Measurements from ENCODE around the gene SPPL3.
A peak's percentile ranks its signal among the peaks of the same experiment; 100 is the strongest.
"Not testable (repeated sequence)": the region's sequence is repeated elsewhere in the genome, so short reads cannot be mapped to it uniquely, and the experiment has no call there.

Gene SPPL3

DNA sequence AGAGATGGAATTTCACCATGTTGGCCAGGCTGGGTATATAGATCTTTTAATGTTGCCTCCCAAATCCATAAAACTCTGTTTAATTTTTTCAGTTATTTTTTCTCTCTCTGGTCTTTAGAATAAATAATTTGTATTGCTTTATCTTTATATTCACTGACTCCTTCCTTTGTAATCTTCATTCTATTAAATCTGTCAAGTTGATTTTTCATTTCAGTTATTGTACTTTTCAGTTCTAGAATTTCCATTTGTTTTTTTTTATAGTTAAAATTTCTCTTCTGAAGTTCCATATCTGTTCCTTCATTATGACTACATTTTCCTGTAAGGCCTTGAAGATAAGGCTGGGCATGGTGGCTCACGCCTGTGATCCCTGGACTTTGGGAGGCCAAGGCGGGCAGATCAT, 13.6 kb upstream of the SPPL3 start:
- DNase-seq (ENCODE audit: low read depth), result no peak

DNA sequence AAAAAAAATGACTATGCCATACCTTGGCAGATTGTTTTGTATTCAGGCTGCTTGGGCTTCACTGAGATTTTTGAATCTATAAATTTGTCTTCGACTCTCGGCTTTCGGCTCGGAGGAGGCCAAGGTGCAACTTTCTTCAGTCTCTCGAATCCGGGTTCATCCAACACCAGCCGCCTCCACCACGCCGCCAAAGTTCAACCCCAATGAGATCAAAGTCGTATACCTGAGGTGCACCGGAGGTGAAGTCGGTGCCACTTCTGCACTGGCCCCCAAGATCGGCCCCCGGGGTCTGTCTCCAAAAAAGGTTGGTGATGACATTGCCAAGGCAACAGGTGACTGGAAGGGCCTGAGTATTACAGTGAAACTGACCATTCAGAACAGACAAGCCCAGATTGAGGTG, 12.4 kb upstream of the SPPL3 start:
- DNase-seq (ENCODE audit: low read depth), result no peak

DNA sequence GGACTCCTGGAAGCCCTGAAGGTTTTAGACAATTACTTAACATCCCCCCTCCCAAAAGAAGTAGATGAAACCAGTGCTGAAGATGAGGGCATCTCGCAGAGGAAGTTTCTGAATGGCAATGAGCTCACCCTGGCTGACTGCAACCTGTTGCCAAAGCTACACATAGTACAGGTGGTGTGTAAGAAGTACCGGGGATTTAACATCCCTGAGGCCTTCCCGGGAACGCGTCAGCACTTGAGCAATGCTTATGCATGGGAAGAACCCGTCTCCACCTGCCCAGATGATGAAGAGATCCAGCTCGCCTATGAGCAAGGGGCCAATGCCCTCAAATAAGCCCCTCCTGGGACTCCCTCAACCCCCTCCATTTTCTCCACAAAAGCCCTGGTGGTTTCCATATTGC, 10.6 kb upstream of the SPPL3 start:
- no peak for DNase-seq (ENCODE audit: low read depth)

DNA sequence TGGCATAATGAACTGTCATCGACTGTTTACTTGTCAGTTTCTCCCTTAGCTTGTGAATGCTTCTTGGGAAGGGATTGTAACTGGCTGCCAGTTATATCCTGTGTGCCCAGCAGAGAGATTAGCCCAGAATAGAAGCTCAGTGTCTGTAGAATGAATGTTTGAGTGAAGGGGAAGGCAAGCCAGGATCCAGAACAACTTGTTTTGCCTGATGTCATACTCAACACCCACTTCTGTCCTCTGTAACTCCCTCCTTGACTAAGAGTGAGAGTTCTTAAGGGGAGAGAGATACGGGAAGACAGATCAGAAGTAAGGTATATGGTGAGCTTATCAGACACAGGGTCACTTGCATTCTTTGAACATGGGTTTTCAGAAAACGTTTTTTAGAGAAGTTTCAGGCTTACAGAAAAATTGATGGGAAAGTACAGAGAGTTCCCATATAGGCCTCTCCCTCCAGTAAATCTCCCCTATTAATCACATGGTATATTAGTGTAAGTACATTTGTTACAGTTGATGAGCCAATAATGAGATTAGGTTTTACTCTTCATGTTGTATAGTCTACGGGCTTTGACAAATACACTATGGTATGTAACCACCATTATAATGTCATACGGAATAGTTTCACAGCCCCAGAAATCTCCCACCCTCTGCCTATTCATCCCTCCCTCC, 5.6 kb upstream of the SPPL3 start:
- DNase-seq (ENCODE audit: low read depth), result no peak

DNA sequence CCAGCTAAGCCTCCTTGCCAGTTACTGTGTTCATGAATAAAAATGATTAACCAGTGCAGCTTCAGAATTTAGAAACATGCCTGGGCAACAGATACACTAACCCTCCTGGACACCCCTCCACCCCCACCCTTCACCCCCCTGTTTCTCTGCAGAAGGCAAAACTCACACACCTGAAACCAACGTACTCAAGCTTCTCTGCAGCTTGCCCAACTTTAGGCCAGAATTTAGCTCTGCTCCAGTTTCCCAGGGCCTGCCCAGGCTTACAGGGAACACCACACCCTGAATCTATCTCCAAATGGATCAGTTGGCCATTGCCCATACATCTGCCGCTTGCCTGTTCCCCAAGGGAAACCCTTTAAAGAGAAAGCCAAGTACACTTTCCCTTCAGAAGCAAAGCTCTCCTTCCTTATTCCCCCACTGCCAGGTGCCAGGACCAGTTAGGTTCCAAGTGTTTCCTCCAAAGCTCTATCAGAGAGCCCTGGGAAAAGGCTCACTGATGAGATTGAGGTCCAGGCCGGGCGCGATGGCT, 1.8 kb upstream of the SPPL3 start:
- no peak for DNase-seq (ENCODE audit: low read depth)

DNA sequence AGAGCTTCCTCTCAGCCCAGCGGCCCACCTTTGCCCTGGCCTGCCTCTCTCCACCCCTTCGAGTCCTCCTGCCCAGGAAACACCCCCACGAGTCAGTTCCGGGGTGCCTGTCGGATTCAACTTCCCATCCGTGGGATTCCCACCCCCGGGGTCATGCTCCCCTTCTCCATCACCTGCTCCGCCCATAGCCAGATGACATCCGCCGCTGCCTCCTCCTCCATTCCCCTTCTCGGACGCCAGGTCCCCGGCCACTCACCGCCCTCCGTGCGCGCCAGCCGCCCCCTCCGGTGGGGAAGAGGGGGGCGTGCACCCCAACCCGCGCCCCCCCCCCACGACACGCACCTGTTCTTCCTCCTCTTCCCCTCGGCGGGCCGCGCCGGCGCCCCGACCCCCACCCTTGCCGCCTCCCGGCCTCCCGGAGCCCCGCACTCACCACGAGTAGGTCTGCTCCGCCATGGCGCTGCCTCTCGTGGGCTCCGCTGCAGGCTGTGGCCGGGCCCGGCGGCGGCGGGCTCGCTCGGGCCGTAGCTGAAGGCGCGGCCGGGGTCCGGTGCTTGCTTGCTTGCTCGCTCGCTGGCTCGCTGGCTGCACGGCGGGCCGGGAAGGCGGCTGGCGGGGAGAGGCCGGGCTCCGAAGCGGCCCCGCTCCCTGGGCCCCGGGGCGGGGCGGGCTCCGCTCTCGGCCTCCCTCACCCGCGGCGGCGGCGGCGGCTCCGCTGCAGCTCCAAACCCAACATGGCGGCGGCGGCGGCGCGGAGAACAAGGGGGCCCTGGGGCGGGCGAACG, 554 bp downstream of the SPPL3 start:
- DNase-seq (ENCODE audit: low read depth), result peak; percentile 15

DNA sequence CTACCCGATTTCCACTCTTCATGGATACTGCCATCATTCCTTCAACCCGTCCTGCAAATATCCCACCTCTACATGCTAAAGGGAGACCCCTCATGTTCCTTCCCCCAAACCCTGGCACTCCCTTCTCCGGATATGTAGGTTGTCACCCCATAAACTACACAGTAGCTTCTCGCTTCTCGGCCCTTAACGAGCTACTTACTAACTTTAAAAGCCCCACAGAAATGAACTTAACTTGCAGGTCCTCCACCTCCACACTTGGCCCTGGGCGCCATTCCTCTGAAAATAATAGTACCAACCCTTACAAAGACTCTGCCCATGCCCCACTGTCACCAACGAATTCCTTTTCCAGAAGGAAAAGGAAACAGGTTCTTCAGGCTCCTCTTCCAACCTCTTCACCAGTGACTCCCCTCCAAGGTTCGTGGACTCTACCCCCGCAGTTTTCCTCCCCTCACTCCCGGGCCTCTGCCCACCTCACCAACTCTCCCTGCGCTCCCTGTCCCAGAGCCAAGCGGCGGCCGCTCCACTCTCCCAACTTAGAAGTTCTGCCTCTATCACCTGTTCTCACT, 1.2 kb downstream of the SPPL3 start:
- DNase-seq (ENCODE audit: low read depth), result no peak

DNA sequence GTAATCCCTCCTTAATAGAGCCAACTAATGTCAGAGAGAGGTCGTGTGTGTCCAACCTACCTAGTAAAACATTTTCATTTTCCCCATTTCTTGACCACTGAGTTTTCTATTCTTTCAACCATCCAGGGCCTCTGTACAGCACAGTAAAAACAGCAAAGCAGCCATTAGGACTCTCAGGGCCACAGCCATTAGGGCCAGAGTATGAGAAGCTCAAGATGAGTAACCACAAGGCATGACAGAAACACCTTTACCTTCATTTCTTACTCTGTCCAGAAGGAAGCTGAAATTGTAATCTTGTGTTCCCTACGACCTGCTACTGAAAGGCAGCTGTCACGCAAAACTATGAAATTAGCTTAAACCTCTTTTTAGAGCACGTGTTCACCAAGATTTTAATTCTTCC, 2.3 kb downstream of the SPPL3 start:
- no peak for DNase-seq (ENCODE audit: low read depth)

DNA sequence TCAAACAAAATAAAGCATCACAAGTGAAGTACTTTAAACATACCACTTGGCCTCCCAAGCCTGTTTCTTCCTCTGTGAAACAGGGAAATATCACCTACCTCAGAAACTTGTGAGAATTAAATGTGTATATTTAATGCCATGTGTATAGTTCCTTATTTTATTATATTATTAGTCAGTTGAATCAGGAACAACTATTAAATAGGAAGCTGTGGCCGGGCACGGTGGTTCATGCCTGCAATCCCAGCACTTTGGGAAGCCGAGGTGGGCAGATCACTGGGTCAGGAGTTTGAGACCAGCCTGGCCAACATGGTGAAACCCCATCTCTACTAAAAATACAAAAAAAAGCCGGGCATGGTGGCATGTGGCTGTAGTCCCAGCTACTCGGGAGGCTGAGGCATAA, 3.1 kb downstream of the SPPL3 start:
- not testable (repeated sequence) for DNase-seq (ENCODE audit: low read depth)

DNA sequence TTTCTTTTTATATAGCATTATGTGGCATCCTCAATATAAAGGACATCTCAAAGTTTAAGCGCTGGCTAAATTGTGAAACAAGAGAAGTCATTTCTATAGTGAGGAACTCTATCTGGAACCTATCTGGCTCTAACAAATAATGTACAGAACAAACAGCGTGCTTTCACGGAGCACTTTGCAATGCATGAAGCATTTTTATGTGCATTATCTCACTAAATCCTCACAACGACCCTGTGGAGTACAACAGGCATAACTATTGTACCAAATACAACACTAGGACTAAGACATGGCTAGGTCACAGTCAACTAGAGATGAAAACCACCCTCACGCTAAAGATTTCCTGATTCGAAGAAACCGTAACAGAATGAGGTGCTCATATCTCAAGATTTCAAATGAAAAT, 8.6 kb downstream of the SPPL3 start:
- DNase-seq (ENCODE audit: low read depth), result no peak

DNA sequence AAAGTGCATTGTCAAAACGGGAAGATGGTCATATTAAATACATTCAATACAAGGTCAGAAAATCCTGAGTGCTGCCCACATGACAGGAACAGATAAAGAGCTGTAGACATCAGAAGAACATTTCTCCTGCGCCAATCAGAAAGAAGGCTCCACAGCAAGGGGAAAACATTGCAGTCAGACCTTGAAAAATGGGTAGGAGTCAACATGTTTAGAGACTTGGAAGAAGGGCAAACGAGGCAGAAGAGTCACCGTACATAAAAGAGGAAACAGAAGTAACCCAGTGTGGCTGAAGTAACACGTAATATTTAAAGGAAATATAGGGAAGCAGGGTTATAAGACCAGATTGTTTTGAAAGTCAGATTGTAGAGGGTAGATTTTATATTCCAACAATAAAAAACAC, 11.9 kb downstream of the SPPL3 start:
- DNase-seq (ENCODE audit: low read depth), result no peak

DNA sequence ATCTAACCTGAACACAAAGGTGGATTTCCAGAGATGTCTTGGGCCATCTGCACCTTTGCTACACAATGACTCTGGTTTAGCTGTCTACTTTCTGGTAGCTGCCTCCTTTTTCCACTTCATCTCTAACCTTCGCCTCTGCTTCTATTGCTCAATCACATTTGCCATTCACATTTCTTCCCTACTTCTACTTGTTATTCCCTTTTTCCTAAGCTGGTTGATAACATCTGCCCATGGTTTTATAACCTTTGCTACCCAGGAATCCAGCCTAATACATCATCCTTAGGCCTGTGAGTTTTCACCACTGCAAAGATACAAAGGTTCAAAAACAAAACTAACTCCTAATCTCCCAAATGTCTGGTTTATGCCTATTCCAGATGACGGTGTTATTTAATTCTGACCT, 13.2 kb downstream of the SPPL3 start:
- DNase-seq (ENCODE audit: low read depth), result no peak

DNA sequence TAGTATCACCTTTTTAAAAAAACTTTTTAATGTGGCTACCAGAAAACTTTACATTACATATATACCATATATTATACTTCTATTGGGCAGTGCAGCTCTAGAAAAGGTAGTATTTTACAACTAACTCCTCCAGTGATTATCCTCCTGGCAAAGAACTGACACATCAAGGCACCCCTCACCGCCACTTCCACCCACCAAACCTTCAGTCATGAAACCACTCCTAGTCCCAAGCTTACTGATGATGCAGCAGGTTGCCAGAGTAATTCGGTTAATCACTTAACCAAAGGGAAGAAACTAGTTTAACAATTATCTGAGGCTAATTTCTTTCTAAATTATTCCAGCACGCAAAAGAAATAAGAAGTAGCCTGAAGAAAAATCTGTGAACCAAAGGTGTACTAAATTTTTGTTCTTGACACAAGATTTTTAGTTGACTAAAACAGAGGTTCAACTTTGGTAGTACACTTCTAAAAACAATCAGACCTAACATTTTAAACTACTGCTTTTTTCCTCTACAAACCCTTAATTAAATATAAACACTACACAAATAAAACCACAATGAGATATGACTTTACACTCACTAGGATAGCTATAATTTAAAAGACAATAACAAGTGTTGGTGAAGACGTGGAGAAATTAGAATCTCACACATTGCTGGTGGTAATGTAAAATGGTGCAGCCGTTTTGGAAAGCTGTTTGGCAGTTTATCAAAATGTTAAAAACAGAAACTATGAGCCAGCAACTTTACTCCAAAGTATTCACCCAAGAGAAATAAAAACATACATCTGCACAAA, 16.7 kb downstream of the SPPL3 start:
- DNase-seq (ENCODE audit: low read depth), result no peak

DNA sequence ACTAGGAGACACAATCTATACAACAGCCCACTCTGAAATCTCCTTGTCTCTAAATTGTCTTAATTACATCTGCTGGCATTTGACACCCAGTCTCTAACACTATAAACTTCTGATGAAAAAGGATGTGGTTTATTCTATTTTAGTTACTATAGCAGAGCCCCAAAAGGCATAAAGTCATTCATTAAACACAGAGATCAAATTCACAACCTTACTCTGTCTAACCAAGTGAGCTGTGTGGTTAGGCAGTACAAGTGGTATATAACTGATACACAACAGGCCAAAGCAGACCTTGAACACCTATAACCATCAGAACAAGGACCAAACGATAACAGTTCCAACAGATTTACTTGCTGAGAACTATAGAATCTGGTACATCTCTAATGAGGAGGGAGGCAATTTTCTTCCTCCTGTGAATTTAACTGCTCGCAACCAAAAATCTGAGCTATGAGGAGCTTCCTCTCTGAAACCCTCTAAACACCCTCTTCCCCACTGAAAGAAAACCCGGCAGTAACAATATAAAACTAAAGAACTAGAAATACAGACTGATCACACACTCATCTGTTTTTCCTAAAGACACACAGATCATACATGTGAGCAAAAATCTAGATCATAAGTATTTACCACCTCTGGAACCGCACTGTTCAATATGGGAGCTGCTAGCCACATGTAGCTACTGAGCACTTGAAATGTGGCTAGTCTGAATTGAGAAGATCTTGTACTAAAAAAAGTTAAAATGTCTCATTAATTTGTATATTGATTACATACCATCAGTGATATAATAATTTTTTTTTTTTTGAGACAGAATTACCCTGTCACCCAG, 17.7 kb downstream of the SPPL3 start:
- no peak for DNase-seq (ENCODE audit: low read depth)

DNA sequence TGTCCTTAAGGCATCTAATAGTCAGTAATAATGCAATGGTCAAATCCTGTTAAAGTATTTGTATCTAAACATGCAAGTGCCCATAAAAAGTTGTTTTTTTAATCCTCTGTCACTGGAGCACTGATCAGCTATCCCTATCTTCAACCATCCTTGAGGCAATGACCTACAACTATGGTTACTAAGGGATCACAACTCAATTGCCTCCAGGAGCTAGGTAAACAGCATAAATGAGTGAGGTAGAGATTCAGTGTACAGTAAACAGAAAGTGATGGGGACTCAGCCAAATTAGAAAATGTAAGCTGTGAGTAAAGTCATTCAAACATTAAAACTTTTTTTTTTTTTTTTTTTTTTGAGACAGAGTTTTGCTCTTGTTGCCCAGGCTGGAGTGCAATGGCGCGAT, 18.6 kb downstream of the SPPL3 start:
- DNase-seq (ENCODE audit: low read depth), result no peak

DNA sequence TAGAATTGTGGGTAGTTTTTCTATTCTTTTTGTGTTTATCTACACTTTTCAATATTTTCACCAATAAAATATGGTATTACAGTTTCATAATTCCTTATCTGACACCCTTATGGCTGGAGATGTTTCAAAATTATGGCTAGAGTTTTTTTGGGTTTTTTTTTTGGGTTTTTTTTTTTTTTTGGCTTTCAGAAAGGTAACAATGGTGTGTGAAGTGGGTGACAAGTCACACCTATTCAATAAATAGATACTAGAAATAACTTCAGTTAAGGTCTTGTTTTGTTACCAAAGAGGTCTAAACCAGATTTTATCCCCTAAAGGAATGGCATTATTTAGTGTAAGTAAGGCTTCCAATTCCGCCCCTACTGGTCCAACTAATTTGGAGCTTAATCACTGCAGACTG, 19.5 kb downstream of the SPPL3 start:
- no peak for DNase-seq (ENCODE audit: low read depth)

DNA sequence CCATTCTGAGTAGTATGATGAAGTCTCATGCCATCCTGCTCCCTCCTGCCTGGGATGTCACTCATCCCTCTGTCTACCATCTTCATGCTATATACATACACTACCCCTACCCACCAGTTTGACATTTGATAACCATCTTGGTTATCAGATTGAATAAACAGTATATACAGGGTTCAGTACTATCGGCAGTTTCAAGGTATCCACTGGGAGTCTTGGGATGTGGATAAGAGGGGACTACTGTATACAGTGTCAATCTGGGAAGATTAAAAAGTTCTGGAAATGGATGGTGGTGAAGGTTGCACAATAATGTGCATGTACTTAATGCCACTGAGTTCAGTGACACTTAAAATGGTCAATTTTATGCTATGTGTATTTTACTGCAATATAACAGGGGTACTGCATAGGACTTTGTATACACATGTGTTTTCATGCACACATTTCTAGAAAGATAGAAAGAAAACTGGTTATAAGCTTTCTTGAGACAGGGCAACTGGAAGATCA, 22.1 kb downstream of the SPPL3 start:
- DNase-seq (ENCODE audit: low read depth), result no peak

DNA sequence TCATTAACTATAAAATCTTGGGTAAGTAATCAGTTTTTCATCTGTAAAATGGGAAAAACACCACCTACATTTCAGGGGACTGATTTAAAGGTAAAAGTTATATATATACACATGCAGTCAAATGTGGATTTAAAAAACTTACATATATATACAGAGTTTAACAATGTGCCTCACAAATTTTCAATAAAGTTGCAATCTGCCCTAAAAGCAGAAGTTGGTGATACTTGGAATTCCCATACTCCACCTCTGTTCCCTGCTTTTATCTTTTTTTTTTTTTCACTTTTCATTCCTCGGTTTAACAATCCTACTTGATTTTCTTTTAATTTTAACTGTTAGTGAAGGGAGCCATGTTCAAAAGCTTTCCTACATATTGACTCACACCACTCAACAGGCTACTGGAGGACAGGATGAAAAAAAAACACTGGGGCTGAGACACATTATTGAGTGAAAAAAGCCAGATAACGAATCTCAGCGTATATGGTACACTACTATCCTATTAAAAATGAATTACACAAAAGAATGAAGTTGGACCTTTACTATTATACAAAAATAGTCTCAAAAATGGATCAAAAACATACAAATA, 24.3 kb downstream of the SPPL3 start:
- no peak for DNase-seq (ENCODE audit: low read depth)

DNA sequence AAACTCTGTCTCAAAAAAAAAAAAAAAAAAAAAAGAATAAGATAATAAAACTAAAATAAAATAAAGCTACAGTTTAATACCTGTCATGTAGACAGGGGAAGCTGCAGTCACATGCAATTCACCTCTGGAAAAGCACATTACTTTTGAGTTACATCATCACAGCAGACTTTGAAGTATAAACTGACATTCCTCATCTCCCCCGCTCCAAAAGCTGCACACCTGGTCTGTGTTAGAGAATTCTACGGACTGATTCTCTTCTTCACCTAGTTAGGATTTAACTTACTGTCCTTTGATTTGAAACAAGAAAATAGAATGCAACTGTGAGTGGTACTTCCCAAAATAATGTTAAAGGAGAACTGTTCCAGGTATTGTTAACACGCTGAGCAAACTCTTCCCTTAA, 25.1 kb downstream of the SPPL3 start:
- DNase-seq (ENCODE audit: low read depth), result no peak

DNA sequence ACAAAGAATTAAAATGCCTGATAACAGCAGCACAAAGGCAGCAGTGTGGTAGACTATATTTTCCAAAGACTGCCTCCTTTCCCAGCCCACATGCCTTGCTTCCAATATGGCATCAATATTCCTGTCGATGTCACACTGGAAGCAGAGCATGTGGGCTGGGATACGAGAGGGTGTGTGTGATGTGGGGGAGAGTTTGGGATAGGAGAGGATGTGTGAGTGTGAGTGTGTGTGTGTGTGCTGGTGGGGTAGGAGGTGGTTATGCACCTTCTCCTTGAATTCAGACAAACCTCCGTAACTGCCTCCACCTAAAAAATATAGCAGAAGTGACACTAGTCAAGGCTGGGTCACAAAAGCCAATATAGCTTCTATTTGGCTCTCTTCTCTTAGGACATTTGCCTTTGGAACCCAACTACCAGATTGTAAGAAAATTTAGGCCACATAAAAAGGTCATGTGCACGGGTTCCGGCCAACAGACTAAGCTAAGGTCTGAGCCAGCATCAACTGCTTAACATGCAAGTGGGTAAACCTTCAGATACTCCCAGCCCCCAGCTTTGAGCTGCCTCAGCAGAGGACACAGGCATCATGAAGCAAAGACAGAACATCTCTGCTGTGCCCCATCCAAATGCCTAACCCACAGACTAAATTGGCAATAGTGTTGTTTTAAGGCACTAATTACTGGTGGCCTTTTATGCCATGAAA, 29.5 kb downstream of the SPPL3 start:
- no peak for DNase-seq (ENCODE audit: low read depth)
